HG03280 (cell line): ENCODE results near the gene PROKR1.
"Not testable (repeated sequence)": the region's sequence is repeated elsewhere in the genome, so short reads cannot be mapped to it uniquely, and the experiment has no call there.

Experiments
- ATAC-seq: cut with Tn5 transposase; IDR thresholded peaks from one replicate; pipeline ENCODE4 v1.9.1; 2021; ENCODE audit warnings: mild to moderate bottlenecking, moderate library complexity; ENCODE audit not compliant: unreplicated experiment

Gene PROKR1

GRCh38 chr2:68653538-68653982 lies 10.2 kb downstream of the PROKR1 start:
- peak; percentile 64 for ATAC-seq

- ATAC-seq, result no peak
These were observed 14.9 kb downstream of the PROKR1 start for GRCh38 chr2:68658266-68658665.

GRCh38 chr2:68659081-68659480 lies 15.7 kb downstream of the PROKR1 start:
- ATAC-seq, result no peak

GRCh38 chr2:68660658-68661057 lies 17.3 kb downstream of the PROKR1 start:
- no peak for ATAC-seq

- ATAC-seq, result no peak
These were observed 19.1 kb downstream of the PROKR1 start for GRCh38 chr2:68662466-68662865.

GRCh38 chr2:68663371-68664156 lies 20.2 kb downstream of the PROKR1 start:
- ATAC-seq, result no peak

DNA sequence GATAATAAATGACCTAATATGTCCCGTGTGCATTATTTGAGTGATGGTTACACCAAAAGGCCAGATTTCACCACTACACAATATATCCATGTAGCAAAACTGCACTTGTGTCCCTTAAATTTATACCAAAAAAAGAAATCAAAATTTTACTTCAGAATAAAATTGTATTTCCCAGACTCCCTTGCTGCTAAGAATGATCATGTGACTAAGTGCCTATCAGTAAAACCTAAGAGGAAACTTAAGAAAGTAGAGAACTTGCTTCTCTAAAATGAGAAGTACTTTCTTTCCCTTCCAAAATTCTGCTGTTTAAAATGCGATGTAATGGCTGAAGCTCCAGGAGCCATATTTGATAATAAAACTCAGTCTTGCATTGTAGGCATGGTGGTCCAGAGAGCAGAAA lies 24.0 kb downstream of the PROKR1 start:
- ATAC-seq, result no peak

DNA sequence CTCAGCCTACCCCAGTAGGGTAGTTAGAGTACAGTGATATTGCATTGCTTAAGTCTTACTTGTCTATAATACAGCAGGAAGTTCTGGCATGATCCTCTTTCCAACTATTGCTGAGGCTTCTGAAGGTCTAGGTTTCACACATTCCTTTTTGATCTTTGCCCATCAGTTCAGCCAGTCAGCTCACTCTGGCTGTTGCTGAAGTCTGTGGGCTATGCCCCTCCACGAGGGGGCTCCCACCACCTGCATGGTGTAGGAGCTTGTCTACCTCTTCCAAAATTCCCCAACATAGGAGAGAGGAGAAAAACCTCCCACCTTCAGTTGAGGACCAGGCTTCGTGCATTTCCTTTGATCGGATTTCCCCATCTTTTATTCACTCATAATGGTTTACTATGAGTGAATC lies 26.3 kb downstream of the PROKR1 start:
- no peak for ATAC-seq

DNA sequence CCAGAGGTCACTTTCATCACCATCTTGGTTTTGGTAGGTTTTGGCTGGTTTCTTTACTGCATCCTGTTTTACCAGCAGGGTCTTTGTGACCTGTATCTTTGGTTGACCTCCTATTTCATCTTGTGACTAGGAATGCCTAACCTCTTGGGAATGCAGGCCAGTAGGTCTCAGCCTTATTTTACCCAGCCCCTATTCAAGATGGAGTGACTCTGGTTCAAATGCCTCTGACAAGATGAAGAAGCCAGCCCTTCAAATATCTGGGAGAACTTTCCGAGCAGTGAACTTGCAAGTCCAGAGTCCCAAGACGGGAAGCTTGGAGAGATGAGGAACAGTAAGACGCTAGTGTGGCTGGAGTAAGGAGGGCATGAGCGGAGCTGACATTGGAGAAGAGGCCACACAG lies 28.6 kb downstream of the PROKR1 start:
- ATAC-seq, result no peak

DNA sequence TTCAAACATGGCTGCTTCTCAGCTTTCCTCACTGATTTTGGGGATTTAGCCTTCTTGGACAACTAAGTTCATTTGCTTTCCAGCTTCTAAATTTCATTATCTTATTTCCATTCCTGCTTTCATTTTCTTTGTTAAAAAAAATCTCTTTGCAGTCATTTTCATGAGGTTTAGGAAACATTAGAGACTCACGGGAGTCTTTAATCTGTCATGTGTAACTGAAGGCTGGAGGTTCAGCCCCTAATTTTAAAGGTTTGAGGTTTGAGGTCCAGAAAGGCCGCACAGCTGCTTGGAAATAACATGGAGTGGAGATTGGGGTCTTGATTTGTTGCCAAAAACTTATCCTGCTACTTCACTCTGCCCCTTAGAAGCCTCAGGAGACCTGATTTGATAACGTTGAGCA lies 30.3 kb downstream of the PROKR1 start:
- ATAC-seq, result no peak

GRCh38 chr2:68675470-68675869 lies 32.1 kb downstream of the PROKR1 start:
- ATAC-seq, result no peak

GRCh38 chr2:68677837-68678236 lies 34.5 kb downstream of the PROKR1 start:
- not testable (repeated sequence) for ATAC-seq

- ATAC-seq, result not testable (repeated sequence)
These were observed 36.0 kb downstream of the PROKR1 start for GRCh38 chr2:68679166-68679916.

GRCh38 chr2:68679917-68680267 lies 36.5 kb downstream of the PROKR1 start:
- not testable (repeated sequence) for ATAC-seq

DNA sequence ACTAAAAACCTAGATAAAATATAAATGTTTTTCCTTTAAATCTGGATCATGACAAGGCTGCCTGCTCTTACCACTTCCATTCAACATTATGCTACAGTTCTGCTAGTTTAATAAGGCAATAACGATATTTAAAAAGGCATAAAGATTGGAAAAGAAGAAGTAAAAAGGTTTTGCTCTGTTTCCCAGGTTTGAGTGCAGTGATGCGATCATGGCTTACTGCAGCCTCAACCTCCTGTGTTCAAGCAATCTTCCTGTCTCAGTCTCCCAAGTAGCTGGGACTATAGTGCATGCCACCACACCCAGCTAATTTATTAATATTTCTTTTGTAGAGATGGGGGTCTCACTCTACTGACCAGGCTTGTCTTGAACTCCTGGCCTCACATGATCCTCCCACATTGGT lies 40.8 kb downstream of the PROKR1 start:
- ATAC-seq, result no peak

- ATAC-seq, result no peak
These were observed 42.8 kb downstream of the PROKR1 start for GRCh38 chr2:68686178-68686577.

- no peak for ATAC-seq
These were observed 43.6 kb downstream of the PROKR1 start for GRCh38 chr2:68687018-68687417.

DNA sequence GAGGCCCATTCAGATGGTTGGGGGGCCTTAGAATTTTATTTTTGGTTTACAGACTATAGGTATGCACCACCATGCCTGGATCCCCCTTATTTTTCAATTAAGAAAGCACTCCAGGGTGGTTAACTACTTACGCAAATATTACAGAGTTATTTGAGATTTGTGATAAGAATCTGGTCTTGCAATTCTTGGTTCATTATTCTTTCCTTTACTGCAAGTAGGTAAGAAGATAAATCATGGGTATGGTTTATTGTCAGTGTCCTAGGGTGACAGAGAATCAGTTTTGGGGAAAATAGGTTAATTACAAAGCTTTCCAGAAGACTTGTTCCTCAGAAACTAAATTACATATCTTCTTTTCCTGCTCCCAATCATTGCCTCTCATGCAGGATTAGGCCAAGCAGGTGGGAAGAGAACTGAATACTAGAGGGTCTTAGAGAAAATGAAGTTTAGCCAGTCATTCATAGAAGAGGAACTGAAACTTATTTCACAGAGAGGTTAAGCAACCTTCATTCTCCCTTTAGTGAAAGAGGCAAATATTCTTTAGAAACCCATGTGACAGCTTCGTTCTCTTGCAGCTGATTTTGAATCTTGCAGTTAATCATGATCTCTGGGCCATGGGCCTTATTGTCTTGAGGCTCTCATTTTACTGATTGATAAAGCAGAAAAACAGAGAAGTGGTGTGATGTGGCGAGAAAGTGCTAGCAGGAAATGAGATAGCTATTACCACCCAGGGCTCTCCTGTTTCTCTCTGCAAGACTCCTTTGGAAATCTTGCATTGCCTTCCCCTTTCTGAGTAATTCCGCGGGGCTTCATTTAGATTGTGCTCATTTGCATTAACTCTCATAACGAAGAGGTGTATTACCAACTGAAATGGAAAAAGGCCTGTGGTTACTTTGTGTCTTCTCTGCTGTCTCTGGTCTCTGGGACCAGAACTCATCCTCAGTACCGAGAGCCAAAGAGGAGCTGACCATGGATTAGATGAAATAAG lies 46.5 kb downstream of the PROKR1 start:
- ATAC-seq, result peak; percentile 90

DNA sequence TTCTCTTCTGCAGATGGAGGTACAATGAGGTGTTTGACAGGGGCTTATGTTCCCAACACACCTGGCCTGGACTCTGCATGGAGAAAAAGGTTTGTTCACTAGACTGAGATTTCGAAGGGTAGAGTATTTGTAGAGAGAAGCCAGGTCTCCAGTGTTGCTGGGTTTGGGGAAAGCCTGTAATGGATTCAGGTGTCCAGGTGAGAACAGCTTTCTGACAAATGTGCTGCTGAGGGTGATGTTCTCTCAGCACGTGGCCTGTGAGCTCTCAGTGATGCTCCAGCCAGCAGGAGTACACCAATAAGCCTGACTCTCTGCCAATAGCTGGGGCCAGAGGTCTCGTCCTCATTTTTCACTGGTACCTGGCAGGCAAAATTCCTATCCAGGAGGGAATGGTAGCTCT lies 47.5 kb downstream of the PROKR1 start:
- no peak for ATAC-seq

GRCh38 chr2:68692511-68692910 lies 49.1 kb downstream of the PROKR1 start:
- no peak for ATAC-seq

DNA sequence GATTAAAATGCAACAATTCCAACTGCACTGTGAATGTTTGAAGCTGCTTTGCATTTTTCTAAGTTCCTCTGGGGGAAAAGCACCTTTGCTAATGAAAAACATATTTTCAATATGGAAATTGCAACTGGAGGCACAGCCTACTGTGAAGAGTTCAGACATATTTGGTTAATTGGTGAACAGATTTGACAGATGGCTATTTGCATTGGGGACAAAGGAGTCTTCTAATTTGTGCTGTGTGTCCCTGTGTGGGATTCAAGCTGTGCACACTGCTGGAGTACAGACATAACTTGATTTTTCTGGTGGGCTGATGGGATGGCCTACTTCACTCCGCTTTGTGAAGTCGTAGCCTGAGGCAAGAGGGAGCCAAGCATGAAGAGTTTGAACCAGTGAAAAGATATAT lies 50.6 kb downstream of the PROKR1 start:
- no peak for ATAC-seq
